OCI-LY7 (cell line): ENCODE results near the gene OR56A5. TPM values are rescaled to one million over a fixed set of nuclear protein-coding genes. Genes with fewer than 3 reads are reported as not detected.

ENCODE experiments used
- BruUV-seq: library from RNA; stranded (reverse); fragments of 400-500 nt; replicated peaks from 2 replicates; lab custom pipeline; 2021; lab: Mats Ljungman, UMichigan
- CTCF ChIA-PET: fragments of 300-600 bp; sonication (Branson Sonifier 250); formaldehyde crosslinking; loops from one replicate; lab custom pipeline; 2022; ENCODE audit warnings: antibody characterized with exemption; ENCODE audit not compliant: unreplicated experiment; lab: Charles Lee
- POLR2A ChIA-PET: fragments of 300-600 bp; sonication (Branson Sonifier 250); formaldehyde crosslinking; loops from one replicate; lab custom pipeline; 2022; ENCODE audit warnings: antibody characterized with exemption; lab: Charles Lee
- DNase-seq: peaks from one replicate; pipeline ENCODE4 v3.0.0-alpha.2; 2015; ENCODE audit warnings: low spot score
- H2AFZ ChIP-seq: fragments of 200-600 bp; sonication (generic), shearing (Covaris generic); 2 replicates; pipeline ENCODE4 v1.6.1; 2014; ENCODE audit warnings: mild to moderate bottlenecking, antibody characterized with exemption, low read length, moderate library complexity
- H3K27ac ChIP-seq: fragments of 200-600 bp; sonication (generic); 2 replicates; pipeline ENCODE4 v1.5.1; 2014; ENCODE audit warnings: mixed run types, low read depth, mild to moderate bottlenecking, moderate library complexity, low read length, inconsistent platforms; ENCODE audit not compliant: poor library complexity, severe bottlenecking
- H3K36me3 ChIP-seq: fragments of 200-600 bp; sonication (generic); 2 replicates; pipeline ENCODE4 v1.6.1; 2014; ENCODE audit warnings: mild to moderate bottlenecking, antibody characterized with exemption, low read length, moderate library complexity, mixed read lengths; ENCODE audit not compliant: insufficient read depth
- H3K4me1 ChIP-seq: fragments of 200-600 bp; sonication (generic); 2 replicates; pipeline ENCODE4 v1.5.1; 2014; ENCODE audit warnings: mild to moderate bottlenecking, low read length; ENCODE audit not compliant: insufficient read depth, poor library complexity, severe bottlenecking
- H3K4me2 ChIP-seq: fragments of 200-600 bp; sonication (generic); 2 replicates; pipeline ENCODE4 v1.6.1; 2014; ENCODE audit warnings: mild to moderate bottlenecking, low read length
- H3K4me3 ChIP-seq: fragments of 200-600 bp; sonication (generic); 2 replicates; pipeline ENCODE4 v1.5.1; 2014; ENCODE audit warnings: mild to moderate bottlenecking, low read depth, low read length; ENCODE audit not compliant: poor library complexity, severe bottlenecking
- H3K79me2 ChIP-seq: fragments of 200-600 bp; sonication (generic); 2 replicates; pipeline ENCODE4 v1.6.1; 2016; ENCODE audit warnings: low read depth, mild to moderate bottlenecking, low read length, moderate library complexity, mixed read lengths; ENCODE audit not compliant: insufficient read depth
- H3K9me2 ChIP-seq: fragments of 200-600 bp; sonication (generic); 2 replicates; pipeline ENCODE4 v1.6.1; 2016; ENCODE audit warnings: mild to moderate bottlenecking, low read length, mixed read lengths; ENCODE audit not compliant: insufficient read depth
- H3K9me3 ChIP-seq: fragments of 200-600 bp; sonication (generic); 2 replicates; pipeline ENCODE4 v1.6.1; 2014; ENCODE audit warnings: mild to moderate bottlenecking, mixed run types, low read length, mixed read lengths
- H4K20me1 ChIP-seq: fragments of 200-600 bp; sonication (generic); 2 replicates; pipeline ENCODE4 v1.6.1; 2014; ENCODE audit warnings: mild to moderate bottlenecking, antibody characterized with exemption, low read length, moderate library complexity, mixed read lengths; ENCODE audit not compliant: insufficient read depth
- EZH2phosphoT487 ChIP-seq: fragments of 200-600 bp; sonication (generic); IDR thresholded peaks from 2 replicates; pipeline ENCODE4 v1.6.1; 2018; ENCODE audit warnings: low read depth, borderline replicate concordance, mild to moderate bottlenecking, mixed run types, antibody characterized with exemption, low read length, moderate library complexity, mixed read lengths
- intact Hi-C: fragments of 100-400 bp; cut with micrococcal nuclease; formaldehyde crosslinking; loops from one replicate; pipeline ENCODE4 v1.10.0; 2022; ENCODE audit not compliant: unreplicated experiment
- total RNA-seq, 2 experiments: library from RNA; depleted of rRNA in 1 of 2; stranded (reverse); fragments of >200 nt in 1 of 2; shearing (Covaris generic) in 1 of 2; gene quantifications; 2 replicates each; pipeline ENCODE4 v1.2.3, GENCODE V29; 2014 to 2022
- TF ChIP-seq, protein P1 (sequence below): fragments of 200-600 bp; sonication (generic); conservative IDR thresholded peaks from 2 replicates; pipeline ENCODE4 v1.5.1; 2014; ENCODE audit warnings: mild to moderate bottlenecking, antibody characterized with exemption, low read length, moderate library complexity, mixed read lengths

Gene OR56A5
- total RNA-seq, 2 experiments from 2014 or later: not detected

DNA sequence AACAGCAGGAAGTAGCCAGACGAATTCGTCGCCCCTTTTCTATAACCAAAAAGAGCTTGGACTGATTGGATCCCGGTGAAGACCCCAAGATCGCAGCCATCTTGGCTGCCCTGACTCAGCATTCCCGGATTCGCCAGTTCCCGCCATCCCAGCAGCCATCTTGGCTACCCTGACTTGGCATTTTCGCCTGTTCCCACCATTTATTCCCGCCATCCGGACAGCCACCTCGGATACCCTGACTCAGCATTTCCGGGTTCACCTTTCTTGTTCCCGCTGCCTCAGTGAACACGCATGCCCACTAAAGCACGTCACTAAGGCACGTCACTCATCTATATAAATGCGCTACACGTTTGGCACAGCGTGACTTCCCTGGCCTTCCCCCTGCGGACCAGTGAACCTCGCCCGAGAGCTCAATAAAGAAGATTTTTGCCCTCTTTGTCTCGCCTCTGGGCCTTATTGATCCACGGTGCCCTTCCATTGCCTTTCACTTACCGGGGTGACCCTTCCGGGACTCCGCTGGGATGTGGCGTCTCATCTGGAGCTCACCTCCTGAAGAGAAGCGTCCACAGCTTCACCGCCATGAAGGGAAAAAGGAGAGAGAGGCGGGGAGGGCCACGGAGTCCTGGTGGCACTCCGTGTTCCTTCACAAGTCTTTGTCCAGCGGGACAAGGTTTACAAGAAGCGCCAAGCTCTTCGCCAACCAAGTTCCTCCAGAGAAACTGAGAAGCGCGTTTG, 30.3 kb downstream of the OR56A5 start:
- no TSS peak for BruUV-seq
- no peak overlapping the region for H2AFZ ChIP-seq
- intact Hi-C loops: no loop called here

DNA sequence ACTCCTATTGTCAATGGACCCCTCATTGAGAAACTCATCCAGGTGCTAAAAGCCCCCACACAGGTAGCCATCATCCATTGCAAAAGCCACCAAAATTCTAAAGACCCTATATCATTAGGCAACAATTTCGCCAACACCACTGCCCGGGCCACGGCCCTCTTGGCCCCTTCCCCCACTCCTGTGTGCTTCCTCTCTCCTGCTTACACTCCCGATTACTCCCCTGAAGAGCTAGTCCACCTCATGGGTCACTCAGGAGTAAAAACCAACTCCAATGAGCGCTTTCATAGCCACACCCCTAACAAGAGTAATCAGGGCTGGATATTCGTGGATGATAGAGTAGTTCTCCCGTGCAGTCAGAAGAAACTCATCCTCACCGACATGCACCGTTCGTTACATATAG, 35.2 kb downstream of the OR56A5 start:
- Histone ChIP-seq H3K27ac (no peak overlapping the region), H4K20me1 (no peaks in the 10 kb centered on the region), H2AFZ (no peak overlapping the region), H3K4me1 (no peaks in the 10 kb centered on the region), H3K4me3 (no peak overlapping the region), H3K9me2 (no peaks in the 10 kb centered on the region), H3K36me3 (no peaks in the 10 kb centered on the region), H3K9me3 (no peaks in the 10 kb centered on the region), H3K4me2 (no peak overlapping the region), H3K79me2 (no peaks in the 10 kb centered on the region)
- CTCF ChIA-PET: no interaction called here
- POLR2A ChIA-PET: no interaction called here
- no peak for DNase-seq
- BruUV-seq: no TSS peak
- TF ChIP-seq, protein P1, sequence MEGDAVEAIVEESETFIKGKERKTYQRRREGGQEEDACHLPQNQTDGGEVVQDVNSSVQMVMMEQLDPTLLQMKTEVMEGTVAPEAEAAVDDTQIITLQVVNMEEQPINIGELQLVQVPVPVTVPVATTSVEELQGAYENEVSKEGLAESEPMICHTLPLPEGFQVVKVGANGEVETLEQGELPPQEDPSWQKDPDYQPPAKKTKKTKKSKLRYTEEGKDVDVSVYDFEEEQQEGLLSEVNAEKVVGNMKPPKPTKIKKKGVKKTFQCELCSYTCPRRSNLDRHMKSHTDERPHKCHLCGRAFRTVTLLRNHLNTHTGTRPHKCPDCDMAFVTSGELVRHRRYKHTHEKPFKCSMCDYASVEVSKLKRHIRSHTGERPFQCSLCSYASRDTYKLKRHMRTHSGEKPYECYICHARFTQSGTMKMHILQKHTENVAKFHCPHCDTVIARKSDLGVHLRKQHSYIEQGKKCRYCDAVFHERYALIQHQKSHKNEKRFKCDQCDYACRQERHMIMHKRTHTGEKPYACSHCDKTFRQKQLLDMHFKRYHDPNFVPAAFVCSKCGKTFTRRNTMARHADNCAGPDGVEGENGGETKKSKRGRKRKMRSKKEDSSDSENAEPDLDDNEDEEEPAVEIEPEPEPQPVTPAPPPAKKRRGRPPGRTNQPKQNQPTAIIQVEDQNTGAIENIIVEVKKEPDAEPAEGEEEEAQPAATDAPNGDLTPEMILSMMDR: no peak
- no peak for TF ChIP-seq EZH2phosphoT487
- intact Hi-C loops: no loop called here

More for the DNA sequence above, 30.3 kb downstream of the OR56A5 start:
- Histone ChIP-seq H3K4me2 (no peak overlapping the region), H4K20me1 (no peaks in the 10 kb centered on the region), H3K27ac (no peak overlapping the region), H3K9me2 (no peaks in the 10 kb centered on the region), H3K9me3 (no peaks in the 10 kb centered on the region), H3K79me2 (no peaks in the 10 kb centered on the region), H3K4me1 (no peaks in the 10 kb centered on the region), H3K36me3 (no peaks in the 10 kb centered on the region), H3K4me3 (no peak overlapping the region)
- no peak for TF ChIP-seq EZH2phosphoT487
- TF ChIP-seq, protein P1: no peak
- no peak for DNase-seq
- POLR2A ChIA-PET: no interaction called here
- CTCF ChIA-PET: no interaction called here

DNA sequence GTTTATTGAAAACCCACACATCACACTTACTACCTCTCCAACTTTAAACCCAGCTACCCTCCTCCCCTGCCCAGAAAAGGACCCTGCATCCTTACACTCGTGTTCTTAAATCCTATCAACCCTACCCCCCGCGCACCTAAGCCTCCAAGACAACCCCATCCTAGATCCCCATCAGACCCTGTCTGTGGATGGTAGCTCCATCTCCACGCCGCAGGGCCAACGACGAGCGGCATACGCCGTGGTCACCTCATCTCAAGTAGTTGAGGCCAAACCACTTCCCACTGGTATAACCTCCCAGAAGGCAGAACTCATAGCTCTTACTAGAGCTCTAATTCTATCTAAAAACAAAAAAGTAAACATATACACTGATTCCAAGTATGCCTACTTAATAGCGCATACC, 35.6 kb downstream of the OR56A5 start:
- Histone ChIP-seq H3K27ac (no peak overlapping the region), H3K4me3 (no peak overlapping the region), H4K20me1 (no peaks in the 10 kb centered on the region), H3K79me2 (no peaks in the 10 kb centered on the region), H2AFZ (no peak overlapping the region), H3K9me3 (no peaks in the 10 kb centered on the region), H3K9me2 (no peaks in the 10 kb centered on the region), H3K4me2 (no peak overlapping the region), H3K36me3 (no peaks in the 10 kb centered on the region), H3K4me1 (no peaks in the 10 kb centered on the region)
- TF ChIP-seq EZH2phosphoT487: no peak
- TF ChIP-seq, protein P1: no peak
- no peak for DNase-seq
- POLR2A ChIA-PET: no interaction called here
- intact Hi-C loops: no loop called here
- CTCF ChIA-PET: no interaction called here
- no TSS peak for BruUV-seq
